Left lung (tissue), 10 donors: ENCODE results near the gene SESN3. TPM values are rescaled to one million over a fixed set of nuclear protein-coding genes. Genes with fewer than 3 reads are reported as not detected.
"Not testable (repeated sequence)": the region's sequence is repeated elsewhere in the genome, so short reads cannot be mapped to it uniquely, and the experiment has no call there.

ENCODE experiments used
- ATAC-seq: fragments of 200-7000 bp; cut with Tn5 transposase; one replicate; pipeline ENCODE4 v1.9.1; 2020; ENCODE audit warnings: moderate library complexity
- DNase-seq, 4 donors: peaks; one replicate each; pipeline ENCODE4 v3.0.0-alpha.2; 2013 to 2020
- H3K27ac ChIP-seq, 2 donors: fragments of 200-600 bp; sonication (generic) in 1 of 2; one replicate each; pipeline versions ENCODE4 v1.5.0 to v1.8.0; 2020 to 2021
- H3K27me3 ChIP-seq, 2 donors: fragments of 200-600 bp; sonication (generic) in 1 of 2; one replicate each; pipeline versions ENCODE4 v1.5.0 to v1.8.0; 2020 to 2021
- H3K36me3 ChIP-seq, 2 donors: fragments of 200-600 bp; sonication (generic) in 1 of 2; one replicate each; pipeline versions ENCODE4 v1.5.0 to v1.8.0; 2020 to 2021
- H3K4me1 ChIP-seq, 2 donors: fragments of 200-600 bp; one replicate each; pipeline ENCODE4 v1.8.0; 2021
- H3K4me3 ChIP-seq, 2 donors: fragments of 200-600 bp; sonication (generic) in 1 of 2; one replicate each; pipeline versions ENCODE4 v1.5.0 to v1.8.0; 2020 to 2021; ENCODE audit warnings: mild to moderate bottlenecking in 1 of 2
- H3K9me3 ChIP-seq, 2 donors: fragments of 200-600 bp; sonication (generic) in 1 of 2; one replicate each; pipeline versions ENCODE4 v1.5.0 to v1.8.0; 2020 to 2021
- CTCF ChIP-seq, 2 donors: fragments of 200-600 bp; sonication (generic) in 1 of 2; IDR thresholded peaks; one replicate each; pipeline versions ENCODE4 v1.5.0 to v1.8.0; 2021; ENCODE audit warnings: antibody characterized with exemption in 2 of 2
- intact Hi-C, 2 donors: fragments of 100-400 bp; cut with DNase I; formaldehyde crosslinking; loops; one replicate each; pipeline versions ENCODE4 v1.11.2 to v1.14.2; 2022
- polyA plus RNA-seq, 6 donors: library from polyadenylated mRNA; unstranded; fragments of 120-200 nt; gene quantifications; one replicate each; pipeline ENCODE4 v1.2.1, GENCODE V29; 2013; ENCODE audit not compliant: insufficient read length in 6 of 6
- total RNA-seq, 2 donors: library from RNA; stranded (reverse); fragmentation: NEBNext Ultra II Directional; extraction: Animal tissue kit (Norgen Biotek cat#: 25700); gene quantifications; one replicate each; pipeline ENCODE4 v1.2.1, GENCODE V29; 2021
- donor health status: DM: no; HTN: yes; CAD: no.
- donor health status: DM: no; HTN: no; CAD: no.

The SESN3 gene
- total and polyA plus RNA-seq, 8 donors, result 45.0 to 87.8 (median 72.5) TPM

DNA sequence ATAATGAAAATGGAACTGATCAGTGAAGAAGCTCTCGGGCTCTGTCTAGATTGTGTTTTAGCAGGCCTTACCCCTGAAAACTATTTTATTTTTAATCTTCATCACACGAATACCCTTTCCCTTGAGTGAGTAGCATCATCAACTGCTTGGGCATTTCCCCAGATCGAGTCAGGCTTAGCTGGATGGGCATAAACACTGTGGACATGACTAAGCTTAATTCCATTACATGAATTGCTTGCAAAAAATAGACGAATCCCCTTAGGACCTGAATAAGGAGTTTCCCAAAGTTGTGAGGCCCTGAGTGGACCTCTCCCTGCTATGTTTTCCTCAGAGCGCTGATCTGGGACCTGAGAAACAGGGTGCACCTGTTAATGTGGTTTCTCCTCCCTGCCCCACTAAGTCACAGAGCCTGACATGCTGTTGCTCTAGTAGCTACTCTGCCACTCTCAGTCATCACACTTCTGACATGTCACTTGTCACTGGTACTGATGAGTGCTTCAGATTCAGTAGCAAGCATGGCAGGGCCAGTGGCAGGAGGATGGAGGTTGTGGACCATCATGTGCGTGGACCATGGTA is 87.8 kb downstream of the SESN3 start:
- H3K27me3 ChIP-seq, result no peaks in the 10 kb centered on the region
- H3K36me3 ChIP-seq, result no peaks in the 10 kb centered on the region
- H3K4me3 ChIP-seq, result no peak overlapping the region
- H3K4me1 ChIP-seq, result peaks cover 0 to 12% of the 10 kb centered on the region in 2 donors
- TF ChIP-seq CTCF (IDR thresholded peaks at IDR 0.05), result no peak
- H3K9me3 ChIP-seq, result no peaks in the 10 kb centered on the region
- intact Hi-C loops, result loop anchor here in 1 of 2 donors (10.0 kb wide), 1 partner anchor 168 kb away; the partner anchor contains the start of genes CWC15 and KDM4D
- ATAC-seq, result no peak
- DNase-seq, result no peak
- H3K27ac ChIP-seq, result no peak overlapping the region

GRCh38 chr11:95142431-95142830 is 88.6 kb downstream of the SESN3 start:
- no peak for ATAC-seq
- H3K27ac ChIP-seq, result no peak overlapping the region
- no peaks in the 10 kb centered on the region for H3K9me3 ChIP-seq
- no peaks in the 10 kb centered on the region for H3K27me3 ChIP-seq
- intact Hi-C loops, result loop anchor here in 1 of 2 donors (10.0 kb wide), 1 partner anchor 168 kb away; the partner anchor contains the start of genes CWC15 and KDM4D
- TF ChIP-seq CTCF (IDR thresholded peaks at IDR 0.05), result no peak
- H3K4me1 ChIP-seq, result peaks cover 0 to 4% of the 10 kb centered on the region in 2 donors
- no peak overlapping the region for H3K4me3 ChIP-seq
- no peaks in the 10 kb centered on the region for H3K36me3 ChIP-seq
- no peak for DNase-seq

- Histone ChIP-seq H3K36me3 (no peaks in the 10 kb centered on the region), H3K27ac (no peak overlapping the region), H3K4me3 (no peak overlapping the region), H3K4me1 (no peaks in the 10 kb centered on the region), H3K27me3 (no peaks in the 10 kb centered on the region), H3K9me3 (no peaks in the 10 kb centered on the region)
- no peak for DNase-seq
- peak; percentile 19 for ATAC-seq
- TF ChIP-seq CTCF (IDR thresholded peaks at IDR 0.05), result no peak
- intact Hi-C loops, result loop anchor here in 1 of 2 donors (10.0 kb wide), 1 partner anchor 166 kb away; the partner anchor contains the start of genes CWC15 and KDM4D
These were observed 90.5 kb downstream of the SESN3 start for GRCh38 chr11:95140397-95141033.

- Histone ChIP-seq H3K27me3 (no peaks in the 10 kb centered on the region), H3K36me3 (no peaks in the 10 kb centered on the region), H3K9me3 (no peaks in the 10 kb centered on the region), H3K4me3 (no peak overlapping the region), H3K4me1 (no peaks in the 10 kb centered on the region), H3K27ac (no peak overlapping the region)
- intact Hi-C loops, result no loop called here
- peak; percentile 83 for ATAC-seq
- TF ChIP-seq CTCF (IDR thresholded peaks at IDR 0.05), result peak in 1 of 2 donors; percentile 11
- no peak for DNase-seq
These were observed 92.6 kb downstream of the SESN3 start for GRCh38 chr11:95138448-95138847.

GRCh38 chr11:95137299-95137698 is 93.7 kb downstream of the SESN3 start:
- H3K27me3 ChIP-seq, result no peaks in the 10 kb centered on the region

DNA sequence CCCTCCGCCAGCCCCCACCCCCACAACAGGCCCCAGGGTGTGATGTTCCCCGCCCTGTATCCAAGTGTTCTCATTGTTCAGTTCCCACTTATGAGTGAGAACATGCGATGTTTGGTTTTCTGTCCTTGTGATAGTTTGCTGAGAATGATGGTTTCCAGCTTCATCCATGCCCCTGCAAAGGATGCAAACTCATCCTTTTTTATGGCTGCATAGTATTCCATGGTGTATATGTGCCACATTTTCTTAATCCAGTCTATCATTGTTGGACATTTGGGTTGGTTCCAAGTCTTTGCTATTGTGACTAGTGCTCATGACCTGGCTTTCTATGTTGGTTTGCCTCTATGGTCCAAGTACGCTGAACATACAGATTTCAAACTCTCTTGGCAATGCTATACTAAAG is 94.3 kb downstream of the SESN3 start:
- H3K27me3 ChIP-seq, H3K9me3 ChIP-seq, intact Hi-C loops, H3K4me1 ChIP-seq, DNase-seq, H3K4me3 ChIP-seq, H3K36me3 ChIP-seq, H3K27ac ChIP-seq, ATAC-seq: not testable (repeated sequence)

More at GRCh38 chr11:95137299-95137698, 93.7 kb downstream of the SESN3 start:
- Histone ChIP-seq H3K4me3 (no peak overlapping the region), H3K4me1 (no peaks in the 10 kb centered on the region), H3K36me3 (no peaks in the 10 kb centered on the region), H3K9me3 (no peaks in the 10 kb centered on the region), H3K27ac (no peak overlapping the region)
- no peak for TF ChIP-seq CTCF (IDR thresholded peaks at IDR 0.05)
- ATAC-seq (no peak), DNase-seq (no peak)
- intact Hi-C loops, result no loop called here
